ENCODE measurements around the gene ZNF85.
"Not testable (repeated sequence)": the region's sequence is repeated elsewhere in the genome, so short reads cannot be mapped to it uniquely, and the experiment has no call there.

Gene ZNF85

DNA sequence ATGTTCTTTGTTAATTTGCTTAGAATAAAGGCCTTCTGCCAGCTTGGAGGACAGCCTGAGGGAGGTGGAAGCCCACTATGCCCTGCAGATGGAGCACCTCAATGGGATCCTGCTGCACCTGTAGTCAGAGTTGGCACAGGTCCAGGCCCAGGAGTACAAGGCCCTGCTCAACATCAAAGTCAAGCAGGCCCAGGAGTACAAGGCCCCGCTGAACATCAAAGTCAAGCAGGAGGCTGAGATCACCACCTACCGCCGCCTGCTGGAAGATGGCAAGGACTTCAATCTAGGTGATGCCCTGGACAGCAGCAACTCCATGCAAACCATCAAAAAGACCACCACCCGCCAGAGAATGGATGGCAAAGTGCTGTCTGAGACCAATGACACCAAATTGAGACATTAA is 41.7 kb downstream of the ZNF85 start:
- DNase-seq (ENCODE audit: low read depth), result no peak
- no peak overlapping the region for H3K4me3 ChIP-seq (ENCODE audit: low read depth, low read length)
- in situ Hi-C loops (cut with HindIII; ENCODE audit: low sequenced_read_pairs), result no loop called here
- TF ChIP-seq, protein P1, sequence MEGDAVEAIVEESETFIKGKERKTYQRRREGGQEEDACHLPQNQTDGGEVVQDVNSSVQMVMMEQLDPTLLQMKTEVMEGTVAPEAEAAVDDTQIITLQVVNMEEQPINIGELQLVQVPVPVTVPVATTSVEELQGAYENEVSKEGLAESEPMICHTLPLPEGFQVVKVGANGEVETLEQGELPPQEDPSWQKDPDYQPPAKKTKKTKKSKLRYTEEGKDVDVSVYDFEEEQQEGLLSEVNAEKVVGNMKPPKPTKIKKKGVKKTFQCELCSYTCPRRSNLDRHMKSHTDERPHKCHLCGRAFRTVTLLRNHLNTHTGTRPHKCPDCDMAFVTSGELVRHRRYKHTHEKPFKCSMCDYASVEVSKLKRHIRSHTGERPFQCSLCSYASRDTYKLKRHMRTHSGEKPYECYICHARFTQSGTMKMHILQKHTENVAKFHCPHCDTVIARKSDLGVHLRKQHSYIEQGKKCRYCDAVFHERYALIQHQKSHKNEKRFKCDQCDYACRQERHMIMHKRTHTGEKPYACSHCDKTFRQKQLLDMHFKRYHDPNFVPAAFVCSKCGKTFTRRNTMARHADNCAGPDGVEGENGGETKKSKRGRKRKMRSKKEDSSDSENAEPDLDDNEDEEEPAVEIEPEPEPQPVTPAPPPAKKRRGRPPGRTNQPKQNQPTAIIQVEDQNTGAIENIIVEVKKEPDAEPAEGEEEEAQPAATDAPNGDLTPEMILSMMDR (IDR thresholded peaks at IDR 0.05; ENCODE audit: low read depth, low read length, missing control alignments), result no peak

DNA sequence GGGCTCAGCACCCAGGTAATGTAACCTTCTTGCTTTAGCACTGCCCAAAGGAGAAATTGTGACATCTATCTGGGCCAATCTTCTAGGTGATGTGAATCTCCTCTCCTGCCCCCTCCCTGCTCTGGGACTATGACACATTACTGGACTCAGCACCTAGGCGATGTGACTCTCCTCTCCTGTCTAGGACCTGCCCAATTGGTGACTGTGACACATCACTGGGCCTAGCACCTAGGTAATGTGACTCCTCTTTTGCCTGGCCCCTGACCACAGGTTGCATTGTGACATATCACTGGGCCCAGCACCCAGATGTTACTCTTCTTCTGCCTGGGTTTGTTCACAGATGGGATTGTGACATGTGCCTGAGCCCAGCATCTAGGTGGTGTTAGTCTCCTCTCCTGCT is 45.0 kb downstream of the ZNF85 start:
- in situ Hi-C loops (cut with HindIII; ENCODE audit: low sequenced_read_pairs), result no loop called here
- no peak for DNase-seq (ENCODE audit: low read depth)
- H3K4me3 ChIP-seq (ENCODE audit: low read depth, low read length), result no peak overlapping the region
- TF ChIP-seq, protein P1 (IDR thresholded peaks at IDR 0.05; ENCODE audit: low read depth, low read length, missing control alignments), result no peak

DNA sequence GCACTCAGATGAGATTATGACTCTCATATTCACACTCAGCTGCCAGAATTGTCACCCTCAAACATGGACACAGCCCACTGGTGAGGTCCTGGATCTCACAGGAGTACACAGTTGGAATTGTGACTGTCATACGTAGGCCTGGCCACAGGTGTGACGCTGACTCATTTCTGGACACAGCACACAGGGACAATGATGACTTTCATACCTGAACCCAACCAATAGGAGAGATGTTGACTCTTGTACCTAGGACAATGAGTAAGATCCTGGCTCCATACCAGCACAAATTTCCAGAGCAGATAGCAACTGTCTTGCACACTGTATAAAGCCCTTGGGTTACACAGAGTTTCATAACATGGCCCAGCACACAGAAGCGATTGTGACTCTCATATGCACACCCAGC is 46.4 kb downstream of the ZNF85 start:
- DNase-seq (ENCODE audit: low read depth), result no peak
- no peak overlapping the region for H3K4me3 ChIP-seq (ENCODE audit: low read depth, low read length)
- in situ Hi-C loops (cut with HindIII; ENCODE audit: low sequenced_read_pairs), result no loop called here
- TF ChIP-seq, protein P1 (IDR thresholded peaks at IDR 0.05; ENCODE audit: low read depth, low read length, missing control alignments), result no peak

DNA sequence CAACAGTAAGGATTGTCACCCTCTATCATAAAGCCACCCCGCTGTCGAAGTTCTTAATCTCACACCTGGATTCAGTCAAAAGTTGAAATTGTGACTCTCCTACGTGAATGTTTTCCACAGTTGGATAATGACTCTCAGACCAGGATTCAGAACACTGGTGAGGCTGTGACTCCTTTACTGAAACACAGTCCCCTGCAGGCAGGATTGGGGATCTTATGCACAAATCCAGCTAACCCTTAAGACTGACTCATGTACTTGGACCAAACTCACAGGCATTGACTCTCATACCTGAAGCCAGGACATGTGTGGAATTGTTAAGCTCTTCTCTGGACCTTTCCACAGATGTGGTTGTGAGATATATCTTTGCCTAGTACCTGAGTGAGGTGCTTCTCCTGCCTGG is 46.8 kb downstream of the ZNF85 start:
- no peak overlapping the region for H3K4me3 ChIP-seq (ENCODE audit: low read depth, low read length)
- TF ChIP-seq, protein P1 (IDR thresholded peaks at IDR 0.05; ENCODE audit: low read depth, low read length, missing control alignments), result no peak
- in situ Hi-C loops (cut with HindIII; ENCODE audit: low sequenced_read_pairs), result no loop called here
- no peak for DNase-seq (ENCODE audit: low read depth)

DNA sequence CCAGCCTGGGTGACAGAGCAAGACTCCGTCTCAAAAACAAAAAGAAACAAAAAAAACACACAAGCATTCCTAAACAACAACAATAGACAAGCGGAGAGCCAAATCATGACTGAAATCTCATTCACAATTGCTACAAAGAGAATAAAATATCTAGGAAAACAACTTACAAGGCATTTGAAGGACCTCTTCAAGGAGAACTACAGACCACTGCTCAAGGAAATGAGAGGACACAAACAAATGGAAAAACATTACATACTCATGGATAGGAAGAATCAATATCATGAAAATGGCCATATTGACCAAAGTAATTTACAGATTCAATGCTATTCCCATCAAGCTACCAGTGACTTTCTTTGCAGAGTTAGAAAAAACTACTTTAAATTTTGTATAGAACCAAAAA is 69.7 kb downstream of the ZNF85 start:
- DNase-seq (ENCODE audit: low read depth); H3K4me3 ChIP-seq (ENCODE audit: low read depth, low read length); in situ Hi-C loops (cut with HindIII; ENCODE audit: low sequenced_read_pairs): not testable (repeated sequence)

DNA sequence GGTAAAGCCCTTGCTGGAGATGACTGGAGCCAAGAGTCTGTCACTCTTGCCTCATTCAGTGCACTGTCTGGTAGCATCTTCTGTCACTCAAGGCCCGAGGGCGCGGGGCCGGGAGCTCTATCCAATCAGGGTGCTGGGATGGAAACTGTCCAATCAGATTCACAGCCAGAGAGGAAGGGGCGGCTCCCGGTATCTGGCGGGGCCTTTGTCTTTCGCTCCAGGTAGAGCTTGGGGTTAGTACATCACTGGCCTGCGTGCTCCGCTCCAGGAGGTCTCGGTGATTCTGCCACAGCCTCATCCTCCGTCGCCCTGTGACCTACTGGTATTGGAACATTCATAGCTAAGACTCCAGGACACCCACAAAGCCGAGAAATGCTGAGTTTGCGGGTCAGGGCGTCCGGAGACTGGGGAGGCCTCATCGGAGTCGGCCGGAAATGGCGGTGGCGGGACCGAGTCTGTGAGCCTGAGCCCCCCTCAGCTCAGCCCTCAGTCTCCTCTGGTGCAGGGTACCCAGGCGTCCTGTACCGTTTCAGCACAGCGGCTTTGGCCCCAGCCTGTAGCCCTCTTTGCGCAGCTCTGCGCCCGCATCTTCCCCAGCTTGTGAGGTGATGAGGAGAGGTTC is 76.8 kb downstream of the ZNF85 start:
- TF ChIP-seq, protein P1 (IDR thresholded peaks at IDR 0.05; ENCODE audit: low read depth, low read length, missing control alignments), result no peak

More for the DNA sequence above, 76.8 kb downstream of the ZNF85 start:
- H3K4me3 ChIP-seq (ENCODE audit: low read depth, low read length), result peak overlapping the region; percentile 41
- DNase-seq (ENCODE audit: low read depth), result peak; percentile 55
- in situ Hi-C loops (cut with HindIII; ENCODE audit: low sequenced_read_pairs), result no loop called here

Measured in astrocyte of the cerebellum (primary cell).